IMR-90 (cell line): Measurements from ENCODE around the gene RNF14. TPM values are rescaled to one million over a fixed set of nuclear protein-coding genes. Genes with fewer than 3 reads are reported as not detected.

Experiments used
- ATAC-seq: fragments of 200-7000 bp; cut with Tn5 transposase; 2 replicates; pipeline ENCODE4 v1.9.1; 2020; ENCODE audit warnings: low read depth, mild to moderate bottlenecking, moderate library complexity
- BruUV-seq: library from RNA; stranded (reverse); fragments of 400-500 nt; replicated peaks from 2 replicates; lab custom pipeline; 2021; lab: Mats Ljungman, UMichigan
- CTCF ChIA-PET: fragments of 300-600 bp; formaldehyde crosslinking; extraction: SDS; loops from one replicate; lab custom pipeline; 2021; ENCODE audit warnings: antibody characterized with exemption; lab: Yijun Ruan, JAX
- POLR2A ChIA-PET: fragments of 300-600 bp; sonication (Branson Sonifier 250); formaldehyde crosslinking; loops from one replicate; lab custom pipeline; 2022; ENCODE audit warnings: antibody characterized with exemption; ENCODE audit not compliant: unreplicated experiment; lab: Charles Lee
- DNase-seq: peaks from one replicate; pipeline ENCODE4 v3.0.0; 2013
- H2AFZ ChIP-seq: replicated peaks from 2 replicates; pipeline ENCODE3; 2013; ENCODE audit warnings: low read length, mild to moderate bottlenecking; ENCODE audit not compliant: poor library complexity
- H2AK5ac ChIP-seq: 2 replicates; pipeline ENCODE4 v1.6.1; 2013; ENCODE audit warnings: low read depth, low read length, inconsistent platforms
- H2AK9ac ChIP-seq: replicated peaks from 2 replicates; pipeline ENCODE3; 2013; ENCODE audit warnings: mild to moderate bottlenecking, low read depth, low read length, moderate library complexity; ENCODE audit not compliant: poor library complexity
- H2BK120ac ChIP-seq: 2 replicates; pipeline ENCODE4 v1.6.1; 2013; ENCODE audit warnings: low read depth, low read length, inconsistent platforms
- H2BK15ac ChIP-seq: 3 replicates; pipeline ENCODE4 v1.6.1; 2013; ENCODE audit warnings: low read depth, low read length, inconsistent platforms
- H2BK20ac ChIP-seq: 2 replicates; pipeline ENCODE4 v1.6.1; 2013; ENCODE audit warnings: low read depth, mild to moderate bottlenecking, inconsistent platforms, low read length, moderate library complexity
- H2BK5ac ChIP-seq: 2 replicates; pipeline ENCODE4 v1.6.1; 2013; ENCODE audit warnings: mild to moderate bottlenecking, low read depth, low read length, inconsistent platforms; ENCODE audit not compliant: poor library complexity, severe bottlenecking
- H3K14ac ChIP-seq: replicated peaks from 2 replicates; pipeline ENCODE4 v1.6.1; 2013; ENCODE audit warnings: low read depth, low read length, inconsistent platforms
- H3K18ac ChIP-seq: 2 replicates; pipeline ENCODE4 v1.6.1; 2013; ENCODE audit warnings: low read depth, low read length, control low read depth
- H3K23ac ChIP-seq: 2 replicates; pipeline ENCODE4 v1.6.1; 2013; ENCODE audit warnings: low read depth, low read length, inconsistent platforms
- H3K27ac ChIP-seq: 2 replicates; pipeline ENCODE4 v1.5.1; 2013; ENCODE audit warnings: mild to moderate bottlenecking, control low read depth, low read length; ENCODE audit not compliant: insufficient read depth
- H3K27me3 ChIP-seq: 2 replicates; pipeline ENCODE4 v1.6.1; 2013; ENCODE audit warnings: low read length; ENCODE audit not compliant: control insufficient read depth, insufficient read depth
- H3K36me3 ChIP-seq: 2 replicates; pipeline ENCODE4 v1.6.1; 2013; ENCODE audit warnings: low read length, mixed read lengths; ENCODE audit not compliant: control insufficient read depth, insufficient read depth
- H3K4ac ChIP-seq: 2 replicates; pipeline ENCODE4 v1.6.1; 2013; ENCODE audit warnings: low read depth, low read length, inconsistent platforms
- H3K4me1 ChIP-seq: 2 replicates; pipeline ENCODE4 v1.6.1; 2013; ENCODE audit warnings: low read length, mixed read lengths; ENCODE audit not compliant: control insufficient read depth, insufficient read depth
- H3K4me2 ChIP-seq: 2 replicates; pipeline ENCODE4 v1.6.1; 2013; ENCODE audit warnings: low read depth, mild to moderate bottlenecking, control low read depth, low read length, moderate library complexity
- H3K4me3 ChIP-seq: 2 replicates; pipeline ENCODE4 v1.5.1; 2013; ENCODE audit warnings: low read depth, mild to moderate bottlenecking, control low read depth, low read length, moderate library complexity; ENCODE audit not compliant: insufficient read depth
- H3K56ac ChIP-seq: 2 replicates; pipeline ENCODE4 v1.6.1; 2013; ENCODE audit warnings: low read length, inconsistent platforms; ENCODE audit not compliant: insufficient read depth; ENCODE audit errors: extremely low read depth
- H3K79me1 ChIP-seq, 2 experiments: 2 replicates each; pipeline ENCODE4 v1.6.1; 2013; ENCODE audit warnings: low read length in 2 of 2, inconsistent platforms in 1 of 2, low read depth in 1 of 2
- H3K9ac ChIP-seq: 2 replicates; pipeline ENCODE4 v1.6.1; 2013; ENCODE audit warnings: low read depth, low read length, control low read depth
- H3K9me1 ChIP-seq: 2 replicates; pipeline ENCODE4 v1.6.1; 2013; ENCODE audit warnings: low read length, inconsistent platforms; ENCODE audit not compliant: insufficient read depth
- H3K9me3 ChIP-seq: 2 replicates; pipeline ENCODE4 v1.6.1; 2013; ENCODE audit warnings: low read length; ENCODE audit not compliant: control insufficient read depth, insufficient read depth
- H4K20me1 ChIP-seq: 2 replicates; pipeline ENCODE4 v1.6.1; 2013; ENCODE audit warnings: low read length, inconsistent platforms; ENCODE audit not compliant: insufficient read depth
- H4K5ac ChIP-seq: 2 replicates; pipeline ENCODE4 v1.6.1; 2013; ENCODE audit warnings: mild to moderate bottlenecking, low read depth, low read length, control low read depth
- H4K8ac ChIP-seq, 2 experiments: 2 replicates each; pipeline ENCODE4 v1.6.1; 2013; ENCODE audit warnings: low read depth in 2 of 2, low read length in 2 of 2, control low read depth in 1 of 2, inconsistent platforms in 1 of 2
- H4K91ac ChIP-seq: 2 replicates; pipeline ENCODE4 v1.6.1; 2013; ENCODE audit warnings: low read depth, low read length, inconsistent platforms; ENCODE audit not compliant: insufficient read depth
- BHLHE40 ChIP-seq: fragments of 150-350 bp; IDR thresholded peaks from 2 replicates; pipeline ENCODE4 v1.6.1; 2016; ENCODE audit warnings: mild to moderate bottlenecking, low read depth, low read length
- CEBPB ChIP-seq: IDR thresholded peaks from 2 replicates; pipeline ENCODE4 v1.6.1; 2012; ENCODE audit warnings: low read depth, low read length, improper control_type of control experiment
- CHD1 ChIP-seq: IDR thresholded peaks from 2 replicates; pipeline ENCODE4 v1.6.1; 2012; ENCODE audit warnings: low read depth, low read length, improper control_type of control experiment
- FOS ChIP-seq: fragments of 150-350 bp; IDR thresholded peaks from 2 replicates; pipeline ENCODE4 v1.6.1; 2016; ENCODE audit warnings: low read depth, low read length
- MAFK ChIP-seq: IDR thresholded peaks from 2 replicates; pipeline ENCODE4 v1.6.1; 2012; ENCODE audit warnings: low read depth, low read length, improper control_type of control experiment
- MAZ ChIP-seq: IDR thresholded peaks from 2 replicates; pipeline ENCODE4 v1.6.1; 2012; ENCODE audit warnings: low read depth, mild to moderate bottlenecking, low read length, improper control_type of control experiment, moderate library complexity, borderline replicate concordance
- MXI1 ChIP-seq: IDR thresholded peaks from 2 replicates; pipeline ENCODE4 v1.6.1; 2012; ENCODE audit warnings: low read depth, mild to moderate bottlenecking, low read length, moderate library complexity, borderline replicate concordance
- NFE2L2 ChIP-seq: fragments of 150-350 bp; IDR thresholded peaks from 2 replicates; pipeline ENCODE4 v1.6.1; 2016; ENCODE audit warnings: low read depth, mild to moderate bottlenecking, low read length
- POLR2A ChIP-seq: IDR thresholded peaks from 2 replicates; pipeline ENCODE4 v1.6.1; 2012; ENCODE audit warnings: mild to moderate bottlenecking, low read depth, low read length
- RAD21 ChIP-seq: IDR thresholded peaks from 2 replicates; pipeline ENCODE4 v1.6.1; 2012; ENCODE audit warnings: low read length, improper control_type of control experiment
- RCOR1 ChIP-seq: IDR thresholded peaks from 2 replicates; pipeline ENCODE4 v1.6.1; 2012; ENCODE audit warnings: mild to moderate bottlenecking, low read length, improper control_type of control experiment; ENCODE audit not compliant: insufficient replicate concordance
- RFX5 ChIP-seq: IDR thresholded peaks from 2 replicates; pipeline ENCODE4 v1.8.0; 2012; ENCODE audit warnings: low read depth, mild to moderate bottlenecking, low read length, moderate library complexity
- SMC3 ChIP-seq: fragments of 150-350 bp; IDR thresholded peaks from 2 replicates; pipeline ENCODE4 v1.6.1; 2016; ENCODE audit warnings: low read depth, mild to moderate bottlenecking, antibody characterized with exemption, low read length, moderate library complexity
- WGBS, 2 experiments: methylation state at CpG; one replicate each; pipeline versions ENCODE4 v1.1.5 to v1.1.7; 2013; ENCODE audit warnings: missing lambda C conversion rate in 2 of 2; ENCODE audit not compliant: insufficient read length in 1 of 2; ENCODE audit errors: extremely low coverage in 2 of 2; 5-methylcytosine and 5-hydroxymethylcytosine counted together
- dilution Hi-C: fragments of 300-500 bp; cut with HindIII; formaldehyde crosslinking; loops from one replicate; pipeline ENCODE4 v1.14.3; 2018; ENCODE audit warnings: low sequenced_read_pairs; ENCODE audit not compliant: unreplicated experiment
- in situ Hi-C: fragments of 300-500 bp; cut with MboI; formaldehyde crosslinking; loops from 3 replicates; pipeline ENCODE4 v1.14.3; 2019; ENCODE audit warnings: low sequenced_read_pairs, inconsistent platforms, mixed read lengths
- intact Hi-C: fragments of 100-400 bp; cut with micrococcal nuclease; formaldehyde crosslinking; loops from 2 replicates; pipeline ENCODE4 v1.10.0; 2022
- polyA plus RNA-seq, 3 experiments: library from polyadenylated mRNA; depleted of rRNA; stranded (reverse); fragments of >200 nt; gene quantifications; 2 replicates each; pipeline ENCODE4 v1.2.3, GENCODE V29; 2012; ENCODE audit warnings: low replicate concordance in 1 of 3
- total RNA-seq: library from RNA; depleted of rRNA; stranded (reverse); fragments of >200 nt; gene quantifications from 2 replicates; pipeline ENCODE4 v1.2.3, GENCODE V29; 2012
- TF ChIP-seq, protein P1 (sequence below): fragments of 150-350 bp; IDR thresholded peaks from 2 replicates; pipeline ENCODE4 v1.6.1; 2016; ENCODE audit warnings: low read depth, mild to moderate bottlenecking, low read length, moderate library complexity, borderline replicate concordance
- TF ChIP-seq, protein P2 (sequence below): conservative IDR thresholded peaks from 2 replicates; pipeline ENCODE4 v1.5.1; 2012; ENCODE audit warnings: mild to moderate bottlenecking, low read depth, low read length, improper control_type of control experiment
- TF ChIP-seq, protein P3 (sequence below): fragments of 150-350 bp; IDR thresholded peaks from 2 replicates; pipeline ENCODE4 v1.6.1; 2017; ENCODE audit warnings: mild to moderate bottlenecking, antibody characterized with exemption, low read length, low read depth

RNF14 gene
- total and polyA plus RNA-seq, 2 of the 4 experiments (the other 2 are of a cell fraction) = 36.1 to 106 TPM

DNA sequence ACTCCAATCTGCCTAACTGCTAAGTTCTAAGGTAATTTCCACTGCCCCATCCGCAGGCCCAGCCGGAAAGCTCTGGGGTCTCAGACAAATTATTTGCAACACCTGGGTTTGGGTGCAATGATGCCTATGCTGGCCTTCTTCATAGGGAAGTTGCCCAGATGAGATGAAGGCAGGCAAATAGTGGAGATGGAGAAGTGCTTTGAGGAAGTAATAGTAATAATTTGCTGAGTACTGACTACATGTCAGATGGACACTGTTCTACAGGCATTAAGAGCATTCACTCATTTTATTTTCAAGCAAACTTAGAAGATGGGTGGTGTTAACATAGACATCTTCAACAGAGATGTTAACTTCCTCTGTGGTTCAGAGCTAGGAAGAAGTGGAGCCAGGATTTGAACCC is 14.7 kb upstream of the RNF14 start:
- ChIA-PET CTCF (no interaction called here), POLR2A (no interaction called here)
- Histone ChIP-seq H2BK20ac (no peak overlapping the region), H3K27me3 (peaks cover 28% of the 10 kb centered on the region), H2BK120ac (no peak overlapping the region), H4K5ac (no peak overlapping the region), H2AK9ac (no peak overlapping the region), H4K8ac (no peak overlapping the region), H3K9me1 (no peaks in the 10 kb centered on the region), H3K36me3 (no peaks in the 10 kb centered on the region), H3K9me3 (no peaks in the 10 kb centered on the region), H3K27ac (no peak overlapping the region), H3K23ac (no peak overlapping the region), H3K14ac (no peak overlapping the region), H3K79me1 (no peaks in the 10 kb centered on the region), H2BK5ac (no peak overlapping the region), H3K9ac (no peak overlapping the region), H3K4me1 (no peaks in the 10 kb centered on the region), H2BK15ac (no peak overlapping the region), H2AFZ (no peak overlapping the region), H3K4ac (no peak overlapping the region), H3K18ac (no peak overlapping the region), H3K56ac (no peak overlapping the region), H2AK5ac (no peak overlapping the region), H3K4me2 (no peak overlapping the region), H4K20me1 (no peaks in the 10 kb centered on the region), H3K4me3 (no peak overlapping the region), H4K91ac (no peak overlapping the region)
- dilution Hi-C loops = no loop called here
- intact Hi-C loops = no loop called here
- no TSS peak for BruUV-seq
- DNase-seq (no peak), ATAC-seq (no peak)
- in situ Hi-C loops = no loop called here
- TF ChIP-seq SMC3 (no peak), BHLHE40 (no peak), CHD1 (no peak), MAFK (no peak), RFX5 (no peak), RAD21 (no peak), CEBPB (no peak), MAZ (no peak), MXI1 (no peak), NFE2L2 (no peak), FOS (no peak), RCOR1 (no peak), POLR2A (no peak)
- TF ChIP-seq, protein P1, sequence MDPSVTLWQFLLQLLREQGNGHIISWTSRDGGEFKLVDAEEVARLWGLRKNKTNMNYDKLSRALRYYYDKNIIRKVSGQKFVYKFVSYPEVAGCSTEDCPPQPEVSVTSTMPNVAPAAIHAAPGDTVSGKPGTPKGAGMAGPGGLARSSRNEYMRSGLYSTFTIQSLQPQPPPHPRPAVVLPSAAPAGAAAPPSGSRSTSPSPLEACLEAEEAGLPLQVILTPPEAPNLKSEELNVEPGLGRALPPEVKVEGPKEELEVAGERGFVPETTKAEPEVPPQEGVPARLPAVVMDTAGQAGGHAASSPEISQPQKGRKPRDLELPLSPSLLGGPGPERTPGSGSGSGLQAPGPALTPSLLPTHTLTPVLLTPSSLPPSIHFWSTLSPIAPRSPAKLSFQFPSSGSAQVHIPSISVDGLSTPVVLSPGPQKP = no peak
- TF ChIP-seq, protein P2, sequence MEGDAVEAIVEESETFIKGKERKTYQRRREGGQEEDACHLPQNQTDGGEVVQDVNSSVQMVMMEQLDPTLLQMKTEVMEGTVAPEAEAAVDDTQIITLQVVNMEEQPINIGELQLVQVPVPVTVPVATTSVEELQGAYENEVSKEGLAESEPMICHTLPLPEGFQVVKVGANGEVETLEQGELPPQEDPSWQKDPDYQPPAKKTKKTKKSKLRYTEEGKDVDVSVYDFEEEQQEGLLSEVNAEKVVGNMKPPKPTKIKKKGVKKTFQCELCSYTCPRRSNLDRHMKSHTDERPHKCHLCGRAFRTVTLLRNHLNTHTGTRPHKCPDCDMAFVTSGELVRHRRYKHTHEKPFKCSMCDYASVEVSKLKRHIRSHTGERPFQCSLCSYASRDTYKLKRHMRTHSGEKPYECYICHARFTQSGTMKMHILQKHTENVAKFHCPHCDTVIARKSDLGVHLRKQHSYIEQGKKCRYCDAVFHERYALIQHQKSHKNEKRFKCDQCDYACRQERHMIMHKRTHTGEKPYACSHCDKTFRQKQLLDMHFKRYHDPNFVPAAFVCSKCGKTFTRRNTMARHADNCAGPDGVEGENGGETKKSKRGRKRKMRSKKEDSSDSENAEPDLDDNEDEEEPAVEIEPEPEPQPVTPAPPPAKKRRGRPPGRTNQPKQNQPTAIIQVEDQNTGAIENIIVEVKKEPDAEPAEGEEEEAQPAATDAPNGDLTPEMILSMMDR = no peak
- TF ChIP-seq, protein P3, sequence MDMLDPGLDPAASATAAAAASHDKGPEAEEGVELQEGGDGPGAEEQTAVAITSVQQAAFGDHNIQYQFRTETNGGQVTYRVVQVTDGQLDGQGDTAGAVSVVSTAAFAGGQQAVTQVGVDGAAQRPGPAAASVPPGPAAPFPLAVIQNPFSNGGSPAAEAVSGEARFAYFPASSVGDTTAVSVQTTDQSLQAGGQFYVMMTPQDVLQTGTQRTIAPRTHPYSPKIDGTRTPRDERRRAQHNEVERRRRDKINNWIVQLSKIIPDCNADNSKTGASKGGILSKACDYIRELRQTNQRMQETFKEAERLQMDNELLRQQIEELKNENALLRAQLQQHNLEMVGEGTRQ = no peak
- no CpG with 5 or more reads among the region's 2 CpGs for WGBS, 2 experiments
